ENCODE results near the gene MYO18A.

DNA sequence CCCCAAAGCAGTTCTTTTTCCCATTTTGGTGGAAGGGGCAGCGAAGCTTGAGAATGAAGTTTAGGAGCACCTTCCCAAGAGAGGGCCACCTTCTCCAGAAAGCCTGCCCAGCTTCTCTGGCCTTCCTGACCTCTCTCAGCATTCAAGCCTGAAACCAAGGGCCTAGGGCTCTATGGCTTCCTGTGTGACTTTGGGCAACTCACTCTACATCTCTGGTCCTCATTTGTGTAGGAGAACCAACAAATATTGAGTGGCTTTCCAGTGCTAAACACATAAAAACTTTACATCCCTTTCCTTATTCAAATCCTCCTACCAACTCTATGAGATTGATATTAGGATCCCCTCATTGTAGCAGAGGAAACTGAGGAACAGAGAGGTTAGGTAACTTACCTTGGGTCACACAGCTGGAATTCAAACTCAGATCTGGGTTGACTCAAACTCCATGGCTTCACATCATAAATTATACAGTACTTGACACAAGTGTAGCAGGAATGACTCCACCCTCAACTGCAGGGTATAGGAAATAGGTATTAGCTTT lies 32.0 kb upstream of the MYO18A start:
- TF ChIP-seq, protein P1, sequence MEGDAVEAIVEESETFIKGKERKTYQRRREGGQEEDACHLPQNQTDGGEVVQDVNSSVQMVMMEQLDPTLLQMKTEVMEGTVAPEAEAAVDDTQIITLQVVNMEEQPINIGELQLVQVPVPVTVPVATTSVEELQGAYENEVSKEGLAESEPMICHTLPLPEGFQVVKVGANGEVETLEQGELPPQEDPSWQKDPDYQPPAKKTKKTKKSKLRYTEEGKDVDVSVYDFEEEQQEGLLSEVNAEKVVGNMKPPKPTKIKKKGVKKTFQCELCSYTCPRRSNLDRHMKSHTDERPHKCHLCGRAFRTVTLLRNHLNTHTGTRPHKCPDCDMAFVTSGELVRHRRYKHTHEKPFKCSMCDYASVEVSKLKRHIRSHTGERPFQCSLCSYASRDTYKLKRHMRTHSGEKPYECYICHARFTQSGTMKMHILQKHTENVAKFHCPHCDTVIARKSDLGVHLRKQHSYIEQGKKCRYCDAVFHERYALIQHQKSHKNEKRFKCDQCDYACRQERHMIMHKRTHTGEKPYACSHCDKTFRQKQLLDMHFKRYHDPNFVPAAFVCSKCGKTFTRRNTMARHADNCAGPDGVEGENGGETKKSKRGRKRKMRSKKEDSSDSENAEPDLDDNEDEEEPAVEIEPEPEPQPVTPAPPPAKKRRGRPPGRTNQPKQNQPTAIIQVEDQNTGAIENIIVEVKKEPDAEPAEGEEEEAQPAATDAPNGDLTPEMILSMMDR (IDR thresholded peaks at IDR 0.05 in 4 of 5, conservative IDR thresholded peaks at IDR 0.05 in 1 of 5) = no peak
- no peak for TF ChIP-seq POLR2A (IDR thresholded peaks at IDR 0.05)

Measured in gastrocnemius medialis (tissue), 4 donors.